IPS-15b (cell line): ENCODE results near the gene JADE2.

Source experiments
- H3K27me3 ChIP-seq: one replicate; pipeline ENCODE4 v1.6.1; 2013; ENCODE audit warnings: low read length; ENCODE audit not compliant: control insufficient read depth, insufficient read depth
- H3K36me3 ChIP-seq: one replicate; pipeline ENCODE4 v1.6.1; 2013; ENCODE audit warnings: low read length; ENCODE audit not compliant: control insufficient read depth, insufficient read depth
- H3K4me1 ChIP-seq: one replicate; pipeline ENCODE4 v1.6.1; 2013; ENCODE audit warnings: mild to moderate bottlenecking, low read length; ENCODE audit not compliant: control insufficient read depth, insufficient read depth
- H3K4me3 ChIP-seq: one replicate; pipeline ENCODE4 v1.5.1; 2013; ENCODE audit warnings: low read depth, low read length
- H3K9ac ChIP-seq: one replicate; pipeline ENCODE4 v1.6.1; 2013; ENCODE audit warnings: low read depth, mild to moderate bottlenecking, low read length
- H3K9me3 ChIP-seq: one replicate; pipeline ENCODE4 v1.6.1; 2013; ENCODE audit warnings: mild to moderate bottlenecking, low read length; ENCODE audit not compliant: control insufficient read depth, insufficient read depth

JADE2 gene

GRCh38 chr5:134620634-134621033, 95.2 kb downstream of the JADE2 start:
- Histone ChIP-seq H3K9ac (no peak overlapping the region), H3K4me3 (no peak overlapping the region), H3K27me3 (no peaks in the 10 kb centered on the region), H3K9me3 (no peaks in the 10 kb centered on the region), H3K36me3 (peaks cover 5% of the 10 kb centered on the region), H3K4me1 (no peaks in the 10 kb centered on the region)

DNA sequence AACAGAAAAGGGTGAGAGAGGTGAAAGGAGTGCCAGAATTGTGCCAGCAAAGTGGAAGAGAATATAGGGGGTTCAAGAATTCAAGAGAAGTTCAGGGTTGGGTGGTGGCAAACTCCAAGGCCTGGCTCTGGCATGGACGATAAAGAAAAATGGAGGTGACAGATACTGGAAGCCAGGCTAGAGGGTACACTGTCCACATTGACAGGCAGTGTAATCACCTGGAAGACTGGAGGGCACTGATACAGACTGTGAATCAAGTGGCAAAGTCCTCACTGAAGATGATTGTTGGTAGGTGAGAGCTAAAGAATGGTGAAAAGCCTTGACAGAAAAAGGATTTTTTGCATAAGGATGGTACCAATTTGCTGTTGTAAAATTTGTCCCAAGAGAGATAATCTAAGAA, 100.1 kb downstream of the JADE2 start:
- H3K9ac ChIP-seq: no peak overlapping the region
- H3K4me3 ChIP-seq: no peak overlapping the region
- no peaks in the 10 kb centered on the region for H3K27me3 ChIP-seq
- H3K36me3 ChIP-seq: peaks cover 5% of the 10 kb centered on the region
- no peaks in the 10 kb centered on the region for H3K4me1 ChIP-seq
- H3K9me3 ChIP-seq: no peaks in the 10 kb centered on the region

- peaks cover 4% of the 10 kb centered on the region for H3K36me3 ChIP-seq
- no peak overlapping the region for H3K4me3 ChIP-seq
- H3K27me3 ChIP-seq: no peaks in the 10 kb centered on the region
- no peaks in the 10 kb centered on the region for H3K4me1 ChIP-seq
- no peaks in the 10 kb centered on the region for H3K9me3 ChIP-seq
- H3K9ac ChIP-seq: no peak overlapping the region
Observed at GRCh38 chr5:134626369-134627014, 101.0 kb downstream of the JADE2 start.
